Transverse colon (tissue), 4 donors: ENCODE data around the gene ACBD6.

ENCODE experiments used
- EP300 ChIP-seq: sonication (generic); formaldehyde crosslinking; IDR thresholded peaks from one replicate; pipeline ENCODE4 v1.6.1; 2017; ENCODE audit warnings: antibody characterized with exemption, low read depth
- POLR2A ChIP-seq: fragments of 450-650 bp; IDR thresholded peaks from one replicate; pipeline ENCODE4 v1.6.1; 2016; ENCODE audit warnings: antibody characterized with exemption, mild to moderate bottlenecking, moderate library complexity
- POLR2AphosphoS5 ChIP-seq, 3 donors: sonication (generic); formaldehyde crosslinking; IDR thresholded peaks; one replicate each; pipeline ENCODE4 v1.6.1; 2016; ENCODE audit warnings: antibody characterized with exemption in 3 of 3
- TF ChIP-seq, protein P1 (sequence below), 5 experiments: fragments of 200-600 bp in 3 of 5; fragments of 450-650 bp in 2 of 5; sonication (generic) in 3 of 5; IDR thresholded peaks; 1 replicate in 2 of 5; 2 replicates in 3 of 5; pipeline ENCODE4 v1.5.1; 2016 to 2017; ENCODE audit warnings: antibody characterized with exemption in 5 of 5, inconsistent platforms in 3 of 5, mild to moderate bottlenecking in 2 of 5, moderate library complexity in 1 of 5

GRCh38 chr1:180258935-180259334, 243.4 kb downstream of the ACBD6 start:
- TF ChIP-seq POLR2AphosphoS5 (IDR thresholded peaks at IDR 0.05), result no peak
- TF ChIP-seq, protein P1, sequence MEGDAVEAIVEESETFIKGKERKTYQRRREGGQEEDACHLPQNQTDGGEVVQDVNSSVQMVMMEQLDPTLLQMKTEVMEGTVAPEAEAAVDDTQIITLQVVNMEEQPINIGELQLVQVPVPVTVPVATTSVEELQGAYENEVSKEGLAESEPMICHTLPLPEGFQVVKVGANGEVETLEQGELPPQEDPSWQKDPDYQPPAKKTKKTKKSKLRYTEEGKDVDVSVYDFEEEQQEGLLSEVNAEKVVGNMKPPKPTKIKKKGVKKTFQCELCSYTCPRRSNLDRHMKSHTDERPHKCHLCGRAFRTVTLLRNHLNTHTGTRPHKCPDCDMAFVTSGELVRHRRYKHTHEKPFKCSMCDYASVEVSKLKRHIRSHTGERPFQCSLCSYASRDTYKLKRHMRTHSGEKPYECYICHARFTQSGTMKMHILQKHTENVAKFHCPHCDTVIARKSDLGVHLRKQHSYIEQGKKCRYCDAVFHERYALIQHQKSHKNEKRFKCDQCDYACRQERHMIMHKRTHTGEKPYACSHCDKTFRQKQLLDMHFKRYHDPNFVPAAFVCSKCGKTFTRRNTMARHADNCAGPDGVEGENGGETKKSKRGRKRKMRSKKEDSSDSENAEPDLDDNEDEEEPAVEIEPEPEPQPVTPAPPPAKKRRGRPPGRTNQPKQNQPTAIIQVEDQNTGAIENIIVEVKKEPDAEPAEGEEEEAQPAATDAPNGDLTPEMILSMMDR (IDR thresholded peaks at IDR 0.05), result no peak
- TF ChIP-seq POLR2A, result no peak
- no peak for TF ChIP-seq EP300
